GM19324 (cell line): Measurements from ENCODE around the gene YIPF1.
"Not testable (repeated sequence)": the region's sequence is repeated elsewhere in the genome, so short reads cannot be mapped to it uniquely, and the experiment has no call there.

Experiments
- ATAC-seq: cut with Tn5 transposase; IDR thresholded peaks from one replicate; pipeline ENCODE4 v1.9.1; 2021; ENCODE audit warnings: mild to moderate bottlenecking, moderate library complexity; ENCODE audit not compliant: unreplicated experiment, low FRiP score

YIPF1 gene

DNA sequence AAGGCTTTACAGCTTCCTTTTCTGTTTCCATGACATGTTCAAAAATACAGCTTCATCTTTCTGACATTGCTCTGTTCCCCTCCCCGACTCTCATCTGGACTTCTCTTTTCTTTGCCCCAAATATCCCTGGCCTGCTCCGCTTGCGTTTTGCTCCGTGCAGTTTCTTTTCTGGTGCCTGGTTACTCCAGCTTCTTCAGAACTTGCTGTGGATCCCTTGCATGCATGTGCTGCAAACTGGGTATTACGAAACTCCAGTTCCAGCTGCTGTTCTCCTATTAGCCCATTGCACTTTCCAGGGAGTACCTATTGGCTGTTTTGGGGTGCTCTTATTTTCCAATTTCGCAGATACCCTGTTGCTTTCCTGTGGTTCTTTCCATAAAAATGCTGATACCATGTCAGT is 41.6 kb downstream of the YIPF1 start:
- ATAC-seq, result no peak

GRCh38 chr1:53842347-53842746 is 47.2 kb downstream of the YIPF1 start:
- ATAC-seq, result no peak

DNA sequence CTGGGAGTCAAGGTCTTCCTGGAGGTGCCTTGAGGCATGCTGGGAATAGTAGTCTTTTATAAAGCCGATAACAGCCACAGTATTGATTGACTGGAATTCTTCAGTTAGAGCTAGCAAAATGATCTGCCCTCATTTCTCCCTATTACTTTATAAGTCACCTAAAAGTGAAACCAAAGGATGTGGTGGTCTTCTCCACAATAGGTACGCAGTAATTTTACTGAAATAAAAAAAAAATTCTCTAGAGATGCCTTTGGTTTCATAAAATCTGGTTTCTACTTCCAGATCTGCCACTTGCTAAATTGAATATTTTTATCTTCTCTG is 51.0 kb downstream of the YIPF1 start:
- ATAC-seq, result no peak

GRCh38 chr1:53837924-53838653 is 51.5 kb downstream of the YIPF1 start, which contains the start of gene NDC1:
TSS of gene NDC1 (minus strand) at chr1:53838296. CDS start at chr1:53838261, 35 bp downstream.
- peak; percentile 88 for ATAC-seq

DNA sequence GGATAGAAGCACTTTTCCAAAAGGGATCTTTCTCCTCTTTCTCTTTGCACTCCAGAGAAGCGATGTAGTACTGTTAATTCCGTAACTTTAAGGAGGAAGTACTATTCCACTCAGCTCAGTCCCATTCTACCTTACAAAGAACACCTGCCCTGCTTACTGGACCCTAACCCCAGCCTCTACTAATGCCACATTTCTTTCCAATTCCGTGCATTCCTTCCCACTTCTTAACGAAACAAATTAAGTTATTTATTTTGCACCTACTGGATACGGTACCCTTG is 52.0 kb downstream of the YIPF1 start:
- no peak for ATAC-seq

DNA sequence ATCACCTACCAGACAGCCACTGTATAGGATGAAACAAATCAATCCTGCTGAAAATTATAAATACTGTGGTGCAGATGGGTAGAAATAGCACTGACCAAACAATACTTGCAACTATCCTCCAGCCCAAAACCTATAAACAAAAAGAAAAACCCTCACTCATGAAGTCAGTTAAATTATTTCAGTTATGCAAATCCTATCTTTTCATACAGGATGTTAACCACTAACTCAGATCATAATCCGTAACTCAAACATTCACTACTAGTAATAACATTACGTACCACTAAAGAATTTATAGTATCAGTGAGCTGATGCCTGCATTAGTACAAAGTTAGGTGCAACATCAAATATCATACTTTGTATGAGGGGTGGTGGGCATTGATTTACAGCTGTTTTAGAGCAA is 54.1 kb downstream of the YIPF1 start:
- no peak for ATAC-seq

GRCh38 chr1:53834776-53835175 is 54.8 kb downstream of the YIPF1 start:
- ATAC-seq, result no peak

DNA sequence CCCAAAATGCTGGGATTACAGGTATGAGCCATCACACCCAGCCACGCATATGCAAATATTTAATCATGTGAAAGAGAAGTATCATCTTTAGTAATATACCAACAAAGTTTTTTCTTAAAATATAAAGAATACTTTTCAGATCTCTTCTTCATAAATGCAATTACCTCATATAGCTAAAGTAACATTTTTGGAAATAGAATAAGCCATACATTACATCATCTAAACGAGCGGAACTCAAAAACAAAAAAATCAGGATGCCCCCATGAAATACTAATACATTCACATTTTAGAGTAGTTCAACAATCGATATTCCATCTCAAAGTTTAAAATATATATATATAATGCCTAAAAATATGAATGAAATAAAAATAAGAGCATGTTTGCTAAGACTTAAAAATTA is 56.2 kb downstream of the YIPF1 start:
- no peak for ATAC-seq

DNA sequence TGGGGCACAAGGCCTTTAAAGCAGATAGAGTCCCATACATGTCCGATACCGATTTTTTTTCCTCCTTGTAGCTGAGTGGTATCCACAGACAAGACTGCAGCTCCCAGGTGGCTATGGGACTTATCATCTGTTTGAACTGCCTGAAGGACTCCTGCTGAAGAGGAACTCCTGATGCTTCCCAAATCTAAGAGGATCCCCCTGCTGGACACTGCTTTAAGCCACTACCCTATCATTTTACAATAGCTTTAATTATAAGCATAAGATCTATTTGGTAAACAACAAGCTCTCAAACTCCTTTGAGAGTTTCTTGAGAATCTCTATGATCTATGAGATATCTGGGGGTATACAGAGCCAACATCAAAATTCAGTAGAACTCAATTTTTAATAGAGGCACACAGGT is 63.2 kb downstream of the YIPF1 start:
- ATAC-seq, result no peak

DNA sequence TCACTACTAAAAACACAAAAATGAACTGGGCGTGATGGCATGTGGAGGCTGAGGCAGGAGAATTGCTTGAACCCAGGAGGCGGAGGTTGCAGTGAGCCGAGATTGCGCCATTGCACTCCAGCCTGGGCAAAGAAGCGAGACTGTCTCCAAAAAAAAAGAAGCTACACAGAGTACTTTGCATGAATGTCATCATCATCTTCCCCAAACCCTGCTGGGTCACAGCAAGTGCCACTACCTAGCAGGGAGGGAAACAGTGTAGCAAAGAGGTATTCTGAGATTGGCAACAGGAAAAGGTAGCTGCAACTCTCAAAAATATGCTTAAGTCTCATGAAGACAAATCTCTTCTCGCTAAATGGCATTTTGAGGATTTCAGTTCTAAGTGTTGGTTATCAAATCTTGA is 64.3 kb downstream of the YIPF1 start:
- ATAC-seq, result no peak

- ATAC-seq, result no peak
Observed at GRCh38 chr1:53822931-53823330, 66.7 kb downstream of the YIPF1 start.

DNA sequence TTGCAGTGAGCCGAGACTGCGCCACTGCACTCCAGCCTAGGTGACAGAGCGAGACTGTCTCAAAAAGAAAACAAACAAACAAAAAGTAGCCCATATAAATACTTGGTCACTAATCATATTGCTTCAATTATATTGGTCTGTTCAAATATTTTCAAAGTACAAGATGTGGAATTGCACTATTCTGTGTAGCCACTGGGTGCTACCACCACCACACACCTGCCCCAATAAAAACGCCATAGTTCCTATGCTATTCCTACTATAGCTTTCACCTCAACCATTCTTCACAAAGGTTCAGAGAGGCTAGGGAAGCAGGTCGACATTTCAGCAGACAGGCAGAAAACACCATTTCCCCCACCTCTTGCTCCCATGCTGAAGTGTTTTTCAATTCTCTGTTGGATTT is 68.2 kb downstream of the YIPF1 start:
- ATAC-seq, result no peak

GRCh38 chr1:53819387-53819786 is 70.2 kb downstream of the YIPF1 start:
- no peak for ATAC-seq

DNA sequence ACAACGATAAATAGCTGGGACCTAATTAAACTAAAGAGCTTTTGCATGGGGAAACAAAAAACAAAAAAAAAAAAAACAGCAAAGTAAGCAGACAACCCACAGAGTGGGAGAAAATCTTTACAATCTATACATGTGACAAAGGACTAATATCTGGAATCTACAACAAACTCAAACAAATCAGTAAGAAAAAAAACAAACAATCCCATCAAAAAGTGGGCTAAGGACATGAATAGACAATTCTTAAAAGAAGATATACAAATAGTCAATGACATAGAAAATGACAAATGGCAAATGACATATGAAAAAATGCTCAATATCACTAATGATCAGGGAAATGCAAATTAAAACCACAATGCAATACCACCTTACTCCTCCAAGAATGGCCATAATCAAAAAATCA is 73.0 kb downstream of the YIPF1 start:
- ATAC-seq, result not testable (repeated sequence)

GRCh38 chr1:53815484-53815883 is 74.1 kb downstream of the YIPF1 start:
- ATAC-seq, result not testable (repeated sequence)

- no peak for ATAC-seq
Observed at GRCh38 chr1:53811414-53811851, 78.2 kb downstream of the YIPF1 start.

- ATAC-seq, result no peak
Observed at GRCh38 chr1:53810497-53810896, 79.1 kb downstream of the YIPF1 start.

- no peak for ATAC-seq
Observed at GRCh38 chr1:53810007-53810406, 79.6 kb downstream of the YIPF1 start.

DNA sequence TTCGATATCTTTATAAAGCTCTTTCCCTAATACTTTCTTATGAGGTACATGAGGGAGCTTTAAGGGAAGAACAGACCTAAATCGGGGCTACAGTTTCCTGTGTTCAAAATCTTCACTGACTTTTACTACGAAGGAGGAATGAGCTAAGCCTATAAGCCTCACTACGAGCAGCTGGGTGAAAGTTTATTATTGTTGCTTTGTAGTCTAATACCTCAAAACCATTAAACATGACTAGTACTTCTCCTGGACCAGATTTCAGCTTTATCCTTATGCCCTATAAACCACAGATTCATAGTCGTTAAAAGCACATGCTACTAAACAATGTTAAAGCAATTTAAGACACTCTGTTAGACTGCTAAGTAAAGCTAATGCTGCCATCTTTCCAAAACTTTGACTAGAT is 81.7 kb downstream of the YIPF1 start:
- no peak for ATAC-seq

GRCh38 chr1:53804791-53805505 is 84.6 kb downstream of the YIPF1 start:
- no peak for ATAC-seq

GRCh38 chr1:53804181-53804580 is 85.4 kb downstream of the YIPF1 start:
- ATAC-seq, result no peak
